Sigmoid colon (tissue), 4 donors: ENCODE data around the gene RABGAP1.

Experiments
- POLR2A ChIP-seq, 2 donors: fragments of 450-650 bp; IDR thresholded peaks; one replicate each; pipeline ENCODE4 v1.6.1; 2016; ENCODE audit warnings: antibody characterized with exemption in 2 of 2, mild to moderate bottlenecking in 2 of 2, moderate library complexity in 2 of 2
- POLR2AphosphoS5 ChIP-seq, 4 donors: sonication (generic); formaldehyde crosslinking; IDR thresholded peaks; one replicate each; pipeline ENCODE4 v1.6.1; 2017; ENCODE audit warnings: antibody characterized with exemption in 4 of 4
- TF ChIP-seq, protein P1 (sequence below), 4 experiments: fragments of 450-650 bp in 3 of 4; fragments of 200-600 bp in 1 of 4; IDR thresholded peaks; one replicate each; pipeline ENCODE4 v1.5.1; 2016 to 2019; ENCODE audit warnings: antibody characterized with exemption in 4 of 4, mild to moderate bottlenecking in 3 of 4, moderate library complexity in 2 of 4

DNA sequence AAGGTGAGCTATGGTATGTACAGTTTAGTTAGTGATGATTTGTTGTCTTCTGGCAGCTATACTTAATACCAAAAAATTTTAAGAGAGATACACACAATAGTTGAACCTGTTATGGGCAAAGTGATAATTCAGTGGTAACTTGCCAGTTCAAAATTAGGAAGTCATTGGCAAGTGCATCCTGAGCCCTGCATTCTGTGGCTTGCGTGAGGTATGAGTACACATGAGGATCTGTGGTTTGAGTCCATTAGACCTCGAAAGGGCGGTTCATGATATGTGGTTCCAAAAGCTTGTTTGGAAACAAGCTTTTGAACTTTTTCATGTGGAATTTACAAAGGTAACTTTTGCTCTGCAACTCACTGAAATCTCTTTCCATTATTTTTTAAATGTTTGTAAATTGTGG lies 139.6 kb downstream of the RABGAP1 start:
- TF ChIP-seq, protein P1, sequence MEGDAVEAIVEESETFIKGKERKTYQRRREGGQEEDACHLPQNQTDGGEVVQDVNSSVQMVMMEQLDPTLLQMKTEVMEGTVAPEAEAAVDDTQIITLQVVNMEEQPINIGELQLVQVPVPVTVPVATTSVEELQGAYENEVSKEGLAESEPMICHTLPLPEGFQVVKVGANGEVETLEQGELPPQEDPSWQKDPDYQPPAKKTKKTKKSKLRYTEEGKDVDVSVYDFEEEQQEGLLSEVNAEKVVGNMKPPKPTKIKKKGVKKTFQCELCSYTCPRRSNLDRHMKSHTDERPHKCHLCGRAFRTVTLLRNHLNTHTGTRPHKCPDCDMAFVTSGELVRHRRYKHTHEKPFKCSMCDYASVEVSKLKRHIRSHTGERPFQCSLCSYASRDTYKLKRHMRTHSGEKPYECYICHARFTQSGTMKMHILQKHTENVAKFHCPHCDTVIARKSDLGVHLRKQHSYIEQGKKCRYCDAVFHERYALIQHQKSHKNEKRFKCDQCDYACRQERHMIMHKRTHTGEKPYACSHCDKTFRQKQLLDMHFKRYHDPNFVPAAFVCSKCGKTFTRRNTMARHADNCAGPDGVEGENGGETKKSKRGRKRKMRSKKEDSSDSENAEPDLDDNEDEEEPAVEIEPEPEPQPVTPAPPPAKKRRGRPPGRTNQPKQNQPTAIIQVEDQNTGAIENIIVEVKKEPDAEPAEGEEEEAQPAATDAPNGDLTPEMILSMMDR (IDR thresholded peaks at IDR 0.05): no peak
- TF ChIP-seq POLR2A (IDR thresholded peaks at IDR 0.05) (no peak), POLR2AphosphoS5 (IDR thresholded peaks at IDR 0.05) (no peak)
